NB4 (cell line): ENCODE results near the gene PHYH.

ENCODE experiments used
- DNase-seq: peaks from one replicate; pipeline ENCODE4 v3.0.0; 2010; ENCODE audit warnings: low read depth
- H3K4me3 ChIP-seq: one replicate; pipeline ENCODE4 v1.5.1; 2011; ENCODE audit warnings: mild to moderate bottlenecking, low read depth, low read length, moderate library complexity
- MAX ChIP-seq: IDR thresholded peaks from 2 replicates; pipeline ENCODE4 v1.6.1; 2011; ENCODE audit warnings: low read depth, low read length
- MYC ChIP-seq: IDR thresholded peaks from 2 replicates; pipeline ENCODE4 v1.6.1; 2011; ENCODE audit warnings: low read depth, low read length
- POLR2A ChIP-seq: IDR thresholded peaks from 2 replicates; pipeline ENCODE4 v1.6.1; 2011; ENCODE audit warnings: mild to moderate bottlenecking; ENCODE audit not compliant: insufficient read length; ENCODE audit errors: extremely low read depth
- TF ChIP-seq, protein P1 (sequence below): IDR thresholded peaks from one replicate; pipeline ENCODE4 v1.5.1; 2012; ENCODE audit warnings: low read depth, low read length

Gene PHYH

GRCh38 chr10:13309792-13310191, 9.9 kb upstream of the PHYH start:
- no peak for DNase-seq
- TF ChIP-seq, protein P1, sequence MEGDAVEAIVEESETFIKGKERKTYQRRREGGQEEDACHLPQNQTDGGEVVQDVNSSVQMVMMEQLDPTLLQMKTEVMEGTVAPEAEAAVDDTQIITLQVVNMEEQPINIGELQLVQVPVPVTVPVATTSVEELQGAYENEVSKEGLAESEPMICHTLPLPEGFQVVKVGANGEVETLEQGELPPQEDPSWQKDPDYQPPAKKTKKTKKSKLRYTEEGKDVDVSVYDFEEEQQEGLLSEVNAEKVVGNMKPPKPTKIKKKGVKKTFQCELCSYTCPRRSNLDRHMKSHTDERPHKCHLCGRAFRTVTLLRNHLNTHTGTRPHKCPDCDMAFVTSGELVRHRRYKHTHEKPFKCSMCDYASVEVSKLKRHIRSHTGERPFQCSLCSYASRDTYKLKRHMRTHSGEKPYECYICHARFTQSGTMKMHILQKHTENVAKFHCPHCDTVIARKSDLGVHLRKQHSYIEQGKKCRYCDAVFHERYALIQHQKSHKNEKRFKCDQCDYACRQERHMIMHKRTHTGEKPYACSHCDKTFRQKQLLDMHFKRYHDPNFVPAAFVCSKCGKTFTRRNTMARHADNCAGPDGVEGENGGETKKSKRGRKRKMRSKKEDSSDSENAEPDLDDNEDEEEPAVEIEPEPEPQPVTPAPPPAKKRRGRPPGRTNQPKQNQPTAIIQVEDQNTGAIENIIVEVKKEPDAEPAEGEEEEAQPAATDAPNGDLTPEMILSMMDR, result no peak
- TF ChIP-seq MAX (no peak), POLR2A (no peak), MYC (no peak)
- no peak overlapping the region for H3K4me3 ChIP-seq

- H3K4me3 ChIP-seq, result no peak overlapping the region
- TF ChIP-seq, protein P1, result no peak
- TF ChIP-seq POLR2A (no peak), MYC (no peak), MAX (no peak)
- DNase-seq, result no peak
Measured at GRCh38 chr10:13308096-13308495, 8.2 kb upstream of the PHYH start.

GRCh38 chr10:13306103-13306502, 6.2 kb upstream of the PHYH start:
- H3K4me3 ChIP-seq, result no peak overlapping the region
- TF ChIP-seq, protein P1, result no peak
- TF ChIP-seq POLR2A (no peak), MAX (no peak), MYC (no peak)
- DNase-seq, result no peak

DNA sequence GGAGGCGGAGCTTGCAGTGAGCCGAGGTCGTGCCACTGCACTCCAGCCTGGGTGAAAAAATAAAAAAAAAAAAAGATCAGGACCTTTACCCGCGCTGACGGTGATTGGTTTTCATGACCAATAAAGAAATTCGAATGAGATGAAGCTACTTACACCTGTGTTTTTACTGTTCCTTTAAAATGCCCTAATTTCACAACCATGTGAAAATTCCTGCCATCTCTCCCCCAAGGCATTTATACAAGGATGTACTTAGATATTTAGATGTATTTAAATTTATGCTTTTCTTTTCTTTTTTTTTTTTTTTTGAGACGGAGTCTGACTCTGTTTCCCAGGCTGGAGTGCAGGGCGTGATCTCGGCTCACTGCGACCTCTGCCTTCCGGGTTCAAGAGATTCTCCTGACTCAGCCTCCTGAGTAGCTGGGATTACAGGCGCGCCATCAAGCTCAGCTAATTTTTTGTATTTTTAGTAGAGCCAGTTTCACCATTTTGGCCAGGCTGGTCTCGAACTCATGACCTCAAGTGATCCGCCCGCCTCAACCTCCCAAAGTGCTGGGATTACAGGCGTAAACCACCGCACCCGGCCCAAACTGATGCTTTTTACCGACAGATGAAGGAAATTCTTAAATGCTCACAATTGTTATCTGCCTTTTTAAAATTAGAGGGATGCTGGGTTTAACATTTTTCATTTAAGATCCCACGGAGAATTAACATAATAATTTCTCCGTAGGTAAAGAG, 3.1 kb upstream of the PHYH start:
- DNase-seq, result no peak
- TF ChIP-seq MYC (no peak), MAX (no peak), POLR2A (no peak)
- TF ChIP-seq, protein P1, result no peak
- H3K4me3 ChIP-seq, result peak overlapping the region; percentile 42

DNA sequence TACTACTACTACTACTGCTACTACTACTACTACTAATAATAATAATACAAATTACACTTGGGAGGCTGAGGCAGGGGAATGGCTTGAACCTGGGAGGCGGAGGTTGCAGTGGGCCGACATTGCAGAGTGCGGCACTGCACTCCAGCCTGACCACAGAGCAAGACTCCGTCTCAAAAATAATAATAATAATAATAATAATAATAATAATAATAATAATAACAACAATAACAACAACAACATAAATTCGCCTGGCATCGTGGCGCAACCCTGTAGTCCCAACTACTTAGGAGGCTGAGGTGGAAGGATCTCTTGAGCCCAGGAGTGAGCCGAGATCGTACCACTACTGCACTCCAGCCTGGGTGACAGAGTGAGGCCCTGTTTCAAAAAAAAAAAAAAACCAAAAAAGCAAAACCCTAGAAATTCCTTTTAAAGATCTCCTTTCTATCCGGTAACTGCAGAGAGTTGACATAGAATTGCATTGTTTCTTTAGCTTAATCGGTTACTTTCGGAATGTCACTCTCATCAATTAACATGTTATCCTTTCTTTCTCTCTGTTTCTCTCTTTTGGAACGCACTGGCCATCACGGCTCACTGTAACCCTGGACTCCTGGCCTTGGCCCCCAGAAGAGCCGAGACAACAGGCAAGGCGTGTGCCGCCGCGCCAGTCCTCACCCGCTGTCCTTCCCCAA, 972 bp downstream of the PHYH start:
- TF ChIP-seq POLR2A (no peak), MYC (no peak), MAX (no peak)
- TF ChIP-seq, protein P1, result no peak
- DNase-seq, result no peak
- peak overlapping the region; percentile 42 for H3K4me3 ChIP-seq
